Ishikawa (cell line): ENCODE data around the gene SLC25A39.

ENCODE experiments used
- CEBPB ChIP-seq: IDR thresholded peaks from 2 replicates; pipeline ENCODE4 v1.6.1; 2012
- CREB1 ChIP-seq: IDR thresholded peaks from 2 replicates; pipeline ENCODE4 v1.6.1; 2012; ENCODE audit warnings: low read depth
- EGR1 ChIP-seq: IDR thresholded peaks from 2 replicates; pipeline ENCODE4 v1.6.1; 2012
- EP300 ChIP-seq: IDR thresholded peaks from 2 replicates; pipeline ENCODE4 v1.6.1; 2012; ENCODE audit warnings: borderline replicate concordance
- FOXM1 ChIP-seq: IDR thresholded peaks from 2 replicates; pipeline ENCODE4 v1.6.1; 2012; ENCODE audit warnings: low read depth, borderline replicate concordance
- MAX ChIP-seq: IDR thresholded peaks from 2 replicates; pipeline ENCODE4 v1.6.1; 2012
- NFIC ChIP-seq: IDR thresholded peaks from 2 replicates; pipeline ENCODE4 v1.6.1; 2012
- RAD21 ChIP-seq: IDR thresholded peaks from 2 replicates; pipeline ENCODE4 v1.6.1; 2012; ENCODE audit warnings: low read depth
- REST ChIP-seq: IDR thresholded peaks from 2 replicates; pipeline ENCODE4 v1.6.1; 2012; ENCODE audit warnings: low read depth, mild to moderate bottlenecking
- TAF1 ChIP-seq: IDR thresholded peaks from 2 replicates; pipeline ENCODE4 v1.6.1; 2012; ENCODE audit warnings: low read depth, mild to moderate bottlenecking
- TCF12 ChIP-seq: IDR thresholded peaks from 2 replicates; pipeline ENCODE4 v1.6.1; 2012; ENCODE audit warnings: low read depth
- TEAD4 ChIP-seq: IDR thresholded peaks from 2 replicates; pipeline ENCODE4 v1.6.1; 2012
- USF1 ChIP-seq: IDR thresholded peaks from 2 replicates; pipeline ENCODE4 v1.6.1; 2012
- YY1 ChIP-seq: IDR thresholded peaks from 2 replicates; pipeline ENCODE4 v1.6.1; 2012; ENCODE audit warnings: low read depth

- TF ChIP-seq TAF1, result no peak
- no peak for TF ChIP-seq CREB1
- no peak for TF ChIP-seq REST
- no peak for TF ChIP-seq USF1
- TF ChIP-seq CEBPB, result no peak
- no peak for TF ChIP-seq EP300
- no peak for TF ChIP-seq MAX
- no peak for TF ChIP-seq RAD21
- no peak for TF ChIP-seq EGR1
- TF ChIP-seq TCF12, result no peak
- no peak for TF ChIP-seq YY1
- no peak for TF ChIP-seq NFIC
- TF ChIP-seq TEAD4, result no peak
- no peak for TF ChIP-seq FOXM1
Observed at GRCh38 chr17:44314031-44314430, 10.6 kb downstream of the SLC25A39 start.
